HEK293T (cell line): ENCODE data around the gene HILPDA.

Experiments used
- BHLHE40 ChIP-seq: fragments of 450-650 bp; IDR thresholded peaks from 2 replicates; pipeline ENCODE4 v1.6.1; 2016; ENCODE audit warnings: mild to moderate bottlenecking, moderate library complexity, borderline replicate concordance
- FOXK2 ChIP-seq: fragments of 450-650 bp; IDR thresholded peaks from 2 replicates; pipeline ENCODE4 v1.6.1; 2016; ENCODE audit warnings: mild to moderate bottlenecking
- FOXM1 ChIP-seq: fragments of 450-650 bp; IDR thresholded peaks from 2 replicates; pipeline ENCODE4 v1.6.1; 2017; ENCODE audit warnings: mild to moderate bottlenecking, borderline replicate concordance
- HDGF ChIP-seq: fragments of 450-650 bp; IDR thresholded peaks from 2 replicates; pipeline ENCODE4 v1.6.1; 2017; ENCODE audit warnings: antibody characterized with exemption, borderline replicate concordance
- L3MBTL2 ChIP-seq: fragments of 450-650 bp; conservative IDR thresholded peaks from 2 replicates; pipeline ENCODE4 v1.6.1; 2016; ENCODE audit warnings: mild to moderate bottlenecking
- NFRKB ChIP-seq: fragments of 450-650 bp; IDR thresholded peaks from 2 replicates; pipeline ENCODE4 v1.6.1; 2016; ENCODE audit warnings: mild to moderate bottlenecking, moderate library complexity
- SP1 ChIP-seq: fragments of 450-650 bp; IDR thresholded peaks from 2 replicates; pipeline ENCODE4 v1.6.1; 2017
- TARDBP ChIP-seq: fragments of 450-650 bp; IDR thresholded peaks from 2 replicates; pipeline ENCODE4 v1.6.1; 2016

GRCh38 chr7:128450913-128451312 lies 4.8 kb upstream of the HILPDA start:
- TF ChIP-seq TARDBP (no peak), NFRKB (no peak), FOXM1 (no peak), L3MBTL2 (no peak), BHLHE40 (no peak), SP1 (no peak), HDGF (no peak), FOXK2 (no peak)
